AG09319 (cell line): ENCODE measurements around the gene TMEM63B.
"Not testable (repeated sequence)": the region's sequence is repeated elsewhere in the genome, so short reads cannot be mapped to it uniquely, and the experiment has no call there.

Experiments used
- DNase-seq: peaks from one replicate; pipeline ENCODE4 v3.0.0-alpha.2; 2010; ENCODE audit warnings: low read depth; ENCODE audit errors: extremely low read depth
- CTCF ChIP-seq: IDR thresholded peaks from 2 replicates; pipeline ENCODE4 v1.5.1; 2011; ENCODE audit warnings: low read depth, mild to moderate bottlenecking, inconsistent platforms, low read length, moderate library complexity

The TMEM63B gene

DNA sequence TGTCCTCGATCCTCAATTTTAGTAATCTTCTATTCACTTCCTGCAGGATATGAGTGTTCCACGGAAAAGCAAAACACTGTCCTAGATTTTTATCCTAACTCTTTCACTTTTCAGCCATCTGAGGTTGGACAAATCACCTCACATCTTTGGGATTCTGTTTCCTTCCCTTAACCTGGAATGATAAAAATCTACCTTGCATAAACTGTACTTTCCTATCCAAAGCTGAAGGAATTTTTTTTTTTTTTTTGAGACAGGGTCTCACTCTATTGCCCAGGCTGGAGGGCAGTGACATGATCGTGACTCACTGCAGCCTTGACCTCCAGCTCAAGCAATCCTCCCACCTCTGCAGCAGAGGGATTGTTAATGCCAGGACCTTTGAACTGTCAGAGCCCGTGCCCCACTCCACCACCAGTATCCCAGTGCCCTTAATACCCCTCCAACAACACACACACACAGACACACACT is 51.8 kb downstream of the TMEM63B start:
- no peak for DNase-seq
- no peak for TF ChIP-seq CTCF

DNA sequence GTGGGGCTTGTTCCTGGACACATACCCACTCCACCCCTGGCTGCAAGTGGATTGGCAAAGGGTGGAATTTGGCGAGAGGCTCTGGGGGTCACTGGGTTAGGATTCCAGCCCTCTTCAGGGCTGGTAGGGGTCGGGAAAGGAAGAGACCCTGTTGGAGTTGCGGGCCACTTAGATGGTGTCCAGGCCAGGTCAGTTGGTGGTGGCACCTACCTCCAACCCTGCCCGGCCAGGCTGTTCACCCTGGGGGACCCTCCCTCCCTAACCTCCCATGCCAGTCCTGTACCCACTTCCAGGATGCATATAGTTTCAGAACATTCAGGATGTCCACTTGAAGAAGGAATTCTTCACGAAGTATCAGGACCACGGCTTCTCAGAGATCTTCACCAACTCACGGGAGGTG is 52.3 kb downstream of the TMEM63B start:
- DNase-seq, result no peak
- no peak for TF ChIP-seq CTCF

- TF ChIP-seq CTCF, result no peak
- DNase-seq, result no peak
Measured at GRCh38 chr6:44180406-44180805, 53.1 kb downstream of the TMEM63B start.

- no peak for TF ChIP-seq CTCF
- no peak for DNase-seq
Measured at GRCh38 chr6:44180886-44181285, 53.5 kb downstream of the TMEM63B start.

DNA sequence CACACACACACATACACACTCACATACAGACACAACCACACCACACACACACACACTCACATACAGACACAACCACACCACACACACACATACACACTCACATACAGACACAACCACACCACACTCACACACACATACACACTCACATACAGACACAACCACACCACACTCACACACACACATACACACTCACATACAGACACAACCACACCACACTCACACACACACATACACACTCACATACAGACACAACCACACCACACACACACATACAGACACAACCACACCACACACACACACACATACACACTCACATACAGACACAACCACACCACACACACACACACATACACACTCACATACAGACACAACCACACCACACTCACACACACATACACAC is 54.4 kb downstream of the TMEM63B start:
- not testable (repeated sequence) for DNase-seq

- no peak for DNase-seq
- no peak for TF ChIP-seq CTCF
Measured at GRCh38 chr6:44182911-44183390, 55.6 kb downstream of the TMEM63B start.

GRCh38 chr6:44183783-44184182 is 56.4 kb downstream of the TMEM63B start:
- TF ChIP-seq CTCF, result no peak
- no peak for DNase-seq

DNA sequence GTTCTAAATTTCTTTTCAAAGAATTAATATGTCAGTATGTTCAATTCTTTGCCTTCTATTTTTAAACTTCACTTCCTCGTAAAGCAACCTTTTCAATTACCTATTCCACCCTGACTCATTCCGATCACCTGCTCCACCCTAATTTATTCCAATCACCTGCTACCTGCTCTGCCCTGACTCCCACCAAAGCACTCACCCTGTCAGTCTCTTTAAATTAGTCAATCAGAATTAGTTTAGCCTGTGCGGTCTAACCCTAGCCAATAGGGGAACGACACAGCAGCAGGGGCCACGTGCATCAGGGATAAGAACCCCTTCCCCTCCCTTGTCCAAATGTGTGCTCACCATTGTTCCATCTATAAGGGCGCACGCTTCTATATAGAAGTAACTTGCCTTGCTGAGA is 58.0 kb downstream of the TMEM63B start:
- not testable (repeated sequence) for DNase-seq
